HG03060 (cell line): ENCODE measurements around the gene GP5.

Experiments
- ATAC-seq: cut with Tn5 transposase; IDR thresholded peaks from one replicate; pipeline ENCODE4 v1.9.1; 2021; ENCODE audit warnings: low read depth, moderate number of reproducible peaks; ENCODE audit not compliant: unreplicated experiment

Gene GP5

GRCh38 chr3:194399166-194399565, at the start of gene GP5:
GP5 (minus strand) TSS chr3:194399266; CDS start chr3:194398282, 984 bp downstream.
- no peak for ATAC-seq

- no peak for ATAC-seq
Measured at GRCh38 chr3:194447657-194448056, 48.6 kb upstream of the GP5 start.

DNA sequence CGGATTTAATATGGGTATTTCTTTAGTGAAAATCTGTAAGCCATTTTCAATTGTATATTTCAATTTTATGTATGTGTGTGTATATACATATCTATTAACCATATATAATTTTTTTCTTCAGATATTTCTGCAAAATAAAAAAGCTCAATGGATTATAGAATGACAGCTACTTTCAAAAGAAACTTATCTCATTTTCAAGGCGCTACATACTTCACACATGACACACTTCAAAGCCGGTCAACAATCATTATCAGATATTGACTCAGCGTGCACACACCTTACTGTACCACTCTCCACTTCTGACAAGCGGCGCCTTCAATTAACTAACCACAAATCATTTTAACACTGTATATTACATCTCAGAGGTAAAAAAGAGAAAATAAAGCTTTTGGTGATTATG, 48.1 kb upstream of the GP5 start:
- ATAC-seq = no peak

DNA sequence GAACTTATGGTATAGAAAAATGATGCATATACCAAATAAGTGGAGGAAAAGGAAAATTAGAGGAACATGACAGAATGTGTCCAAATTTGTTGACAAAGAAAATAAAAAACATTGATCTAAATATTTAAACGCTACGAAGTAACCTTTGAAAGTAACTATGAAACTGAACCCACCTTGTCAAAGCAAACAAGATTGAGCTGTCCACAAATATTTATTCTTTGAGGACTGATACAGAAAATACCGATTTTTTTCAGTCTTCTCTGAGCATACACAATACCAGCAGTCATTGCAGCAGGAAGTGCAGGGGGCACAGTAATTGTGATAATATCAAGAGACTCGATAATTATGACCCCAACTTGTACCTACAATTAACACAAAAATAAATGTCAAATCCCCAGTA, 47.7 kb upstream of the GP5 start:
- no peak for ATAC-seq

- ATAC-seq = no peak
Measured at GRCh38 chr3:194446172-194446571, 47.1 kb upstream of the GP5 start.

- ATAC-seq = no peak
Measured at GRCh38 chr3:194443901-194444300, 44.8 kb upstream of the GP5 start.

DNA sequence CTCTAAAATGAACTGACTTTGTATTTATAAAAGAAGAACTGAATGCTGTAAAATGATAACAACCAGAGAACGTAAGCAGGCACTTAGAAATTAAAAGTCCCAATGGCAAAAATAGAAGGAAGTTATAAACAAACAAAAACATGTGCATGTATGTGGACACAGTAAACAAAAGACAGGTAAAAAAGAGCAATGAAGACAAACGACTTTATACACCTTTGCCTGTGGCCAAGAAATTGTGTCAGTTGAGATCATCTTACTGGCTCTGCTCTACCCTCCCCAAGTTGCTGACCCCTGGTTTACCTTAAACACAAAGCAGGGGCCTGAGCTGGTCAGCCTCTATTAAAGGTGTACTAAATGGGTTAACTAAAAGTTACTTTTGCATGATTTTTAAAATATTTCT, 41.7 kb upstream of the GP5 start:
- ATAC-seq = no peak

DNA sequence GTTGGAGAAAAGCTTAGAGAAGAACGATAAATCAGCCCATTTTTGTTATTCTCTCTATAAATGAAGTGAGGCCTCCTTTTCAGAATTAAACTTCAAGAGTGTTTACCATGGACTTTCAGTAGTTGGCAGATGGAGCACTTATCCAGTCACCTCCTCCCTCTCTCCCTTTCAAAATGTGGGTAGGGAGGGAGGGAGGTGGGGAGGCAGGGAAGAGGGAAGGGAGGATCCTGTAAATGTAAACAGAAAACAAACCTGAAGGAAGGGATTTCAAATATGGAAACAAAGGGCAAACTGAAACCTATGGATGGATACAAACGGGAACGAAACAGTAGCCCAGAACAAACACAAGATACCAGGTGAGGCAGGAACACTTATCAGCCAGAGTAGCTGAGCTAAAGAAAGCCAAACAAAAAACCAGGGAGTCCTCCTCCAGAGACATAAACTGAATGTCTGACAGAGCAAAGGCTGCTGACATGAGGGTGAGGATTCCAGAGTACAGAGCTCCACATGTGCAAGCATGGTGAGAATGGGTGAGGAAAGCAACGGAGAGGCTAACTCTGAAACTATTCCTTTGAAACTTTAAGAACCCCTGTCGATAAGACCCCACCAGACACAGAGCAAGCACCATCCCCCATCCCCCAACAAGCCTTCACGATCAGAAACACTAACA, 41.0 kb upstream of the GP5 start:
- ATAC-seq = no peak

GRCh38 chr3:194434503-194434902, 35.4 kb upstream of the GP5 start:
- ATAC-seq = no peak

DNA sequence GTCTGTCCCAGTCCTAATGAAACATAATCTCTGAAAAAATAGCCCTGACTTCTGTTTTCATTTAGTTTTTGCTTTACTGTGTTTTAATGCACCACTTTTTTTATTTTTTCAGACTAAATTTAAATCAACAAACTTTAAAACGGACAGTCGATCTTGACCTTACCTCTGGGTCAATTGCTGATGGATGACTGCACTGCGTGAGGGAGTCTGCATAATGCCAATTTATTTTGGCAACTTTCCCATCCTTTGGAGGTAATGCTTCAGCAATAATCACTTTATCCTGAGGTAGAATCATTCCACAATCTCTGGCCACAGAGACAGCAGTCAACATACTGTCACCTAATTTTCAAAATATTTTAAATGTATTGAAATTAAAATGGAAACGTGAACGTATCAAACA, 32.5 kb upstream of the GP5 start:
- ATAC-seq = no peak

DNA sequence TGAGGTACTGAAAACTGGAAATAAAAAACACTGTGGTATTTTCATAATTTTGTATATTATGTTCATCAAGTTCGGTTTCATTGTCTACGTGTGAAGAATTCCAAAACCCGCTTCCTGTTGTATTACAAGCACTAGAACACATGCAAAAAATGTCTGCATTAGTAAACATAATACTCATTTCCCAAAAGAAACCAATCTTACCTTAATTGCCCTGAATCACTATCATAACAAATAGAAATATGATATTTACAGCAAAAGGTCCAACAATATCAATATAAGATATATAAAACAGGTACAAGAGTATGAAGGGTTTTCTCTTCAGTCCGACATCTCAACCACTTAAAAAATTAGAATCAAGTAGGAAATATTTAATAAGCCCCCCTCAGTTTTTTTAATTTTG, 26.3 kb upstream of the GP5 start:
- ATAC-seq = no peak

DNA sequence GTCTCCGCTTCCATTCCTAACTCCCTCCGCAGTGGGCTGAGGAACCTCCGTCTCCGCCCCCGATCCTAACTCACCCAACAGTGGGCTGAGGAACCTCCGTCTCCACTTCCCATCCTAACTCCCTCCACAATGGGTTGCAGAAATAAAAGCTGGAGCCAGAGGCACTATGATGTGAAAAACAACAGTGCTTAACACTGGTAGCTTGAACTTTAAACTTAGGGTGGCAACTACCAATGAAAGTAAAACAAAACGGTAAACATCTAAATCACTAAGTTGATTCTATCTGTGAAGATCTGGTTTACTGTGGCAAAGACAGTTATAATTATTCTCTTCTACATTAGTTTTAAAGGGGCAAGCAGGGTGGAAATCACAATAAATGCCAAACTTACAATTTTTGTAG, 25.9 kb upstream of the GP5 start:
- ATAC-seq = no peak

- no peak for ATAC-seq
Measured at GRCh38 chr3:194424373-194424772, 25.3 kb upstream of the GP5 start.

GRCh38 chr3:194423317-194423716, 24.3 kb upstream of the GP5 start:
- ATAC-seq = no peak

DNA sequence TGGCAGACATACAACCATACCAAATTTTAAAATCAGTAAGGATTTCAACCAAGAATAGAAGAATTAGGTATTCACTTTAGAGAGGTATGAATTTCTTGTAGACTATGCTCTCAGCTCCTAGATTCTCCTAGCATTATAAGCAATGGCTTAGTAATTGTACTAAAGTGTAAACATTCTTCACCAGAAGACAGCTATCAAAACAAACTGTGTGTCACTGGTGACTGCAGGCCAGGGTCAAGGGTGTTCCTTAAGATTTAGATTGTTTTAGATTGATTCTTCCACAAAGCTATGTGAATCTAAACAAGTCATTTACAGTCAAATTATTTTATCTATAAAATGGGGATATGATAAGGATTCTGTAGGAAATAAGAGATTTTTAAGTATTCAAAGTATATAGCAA, 23.1 kb upstream of the GP5 start:
- no peak for ATAC-seq

DNA sequence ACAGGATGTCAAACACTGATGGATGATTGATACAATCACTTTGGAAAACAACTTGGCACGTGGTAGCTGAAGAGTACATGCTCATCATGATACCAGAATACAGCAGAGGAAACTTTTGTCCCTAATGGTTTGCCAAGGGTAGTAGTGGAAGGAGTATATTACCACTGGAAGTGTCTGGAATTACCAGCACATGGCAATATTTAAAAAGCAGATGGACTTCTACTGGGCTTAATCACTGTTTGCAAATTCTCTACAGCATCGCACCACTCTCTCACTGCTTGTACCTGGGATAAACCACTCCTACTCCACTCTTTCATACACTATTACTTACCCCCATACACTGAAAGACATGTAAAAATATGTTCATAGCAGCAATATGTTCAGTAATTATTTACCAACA, 19.6 kb upstream of the GP5 start:
- ATAC-seq = no peak

DNA sequence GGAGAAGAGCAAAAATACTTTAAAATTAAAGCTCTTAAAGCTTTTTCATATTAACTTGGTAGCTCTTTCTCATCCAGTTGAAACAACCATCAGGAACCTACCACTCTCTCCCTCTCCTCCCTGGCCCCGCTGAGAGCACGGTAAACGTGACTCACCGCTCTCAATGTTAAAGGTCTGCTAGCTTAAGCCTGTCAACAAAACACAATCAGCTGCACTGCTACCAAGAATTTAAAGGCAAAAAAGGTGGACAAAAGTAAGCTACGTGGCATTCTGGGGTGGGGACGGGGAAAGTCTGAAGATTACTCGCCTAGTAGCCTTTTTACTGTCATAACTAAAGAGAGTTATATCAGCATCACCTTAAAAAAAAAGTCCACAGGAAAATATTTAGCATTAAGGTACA, 8.4 kb upstream of the GP5 start:
- ATAC-seq = no peak

GRCh38 chr3:194405766-194406165, 6.7 kb upstream of the GP5 start:
- ATAC-seq = no peak

GRCh38 chr3:194404365-194405140, 5.5 kb upstream of the GP5 start:
- no peak for ATAC-seq

DNA sequence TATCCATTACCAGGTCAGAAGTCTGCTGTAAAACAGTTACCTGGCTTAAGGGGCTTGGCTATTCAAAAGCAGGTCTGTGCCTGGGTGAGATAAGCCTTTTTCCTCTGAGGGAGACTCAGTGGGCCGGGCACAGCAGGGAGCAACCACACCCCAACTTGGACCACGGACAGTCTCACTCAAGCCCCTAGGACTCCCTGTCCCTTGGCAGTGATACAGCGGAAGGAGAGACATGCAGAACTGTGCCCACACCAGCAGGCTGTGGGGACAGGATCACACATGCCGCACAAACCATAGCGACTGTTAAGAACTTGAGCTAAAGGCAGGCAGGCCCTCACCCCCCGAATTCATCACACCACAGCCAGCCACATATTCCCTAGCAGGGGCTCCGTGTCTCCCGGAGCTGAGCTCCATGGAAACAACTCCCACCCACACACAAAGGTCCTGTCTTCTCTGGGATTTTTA, 2.8 kb upstream of the GP5 start:
- ATAC-seq = no peak

DNA sequence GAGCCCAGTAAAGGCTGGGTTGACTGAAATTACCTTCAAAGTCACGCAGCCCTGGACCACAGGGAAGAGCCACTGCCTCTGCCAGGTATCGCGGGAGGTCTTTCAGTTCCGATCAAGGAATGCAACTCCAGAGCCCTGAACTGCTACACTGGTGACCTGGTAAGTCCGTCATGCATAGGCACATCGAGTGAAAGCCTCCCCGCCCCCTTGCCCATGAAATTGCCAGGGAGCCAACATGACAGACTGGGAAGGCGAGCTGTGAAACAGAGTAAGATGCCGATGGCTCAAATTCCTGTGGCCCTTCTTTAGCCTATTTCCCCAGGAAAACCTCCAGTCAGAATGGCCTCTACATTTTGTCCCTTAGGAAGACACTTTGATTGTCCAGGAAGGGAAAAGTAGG, 2.3 kb upstream of the GP5 start:
- ATAC-seq = no peak

- no peak for ATAC-seq
Measured at GRCh38 chr3:194399874-194400411, 877 bp upstream of the GP5 start.
